Activated CD8-positive, alpha-beta memory T cell treated with anti-CD3 and anti-CD28 coated beads for 1 hour (primary cell): ENCODE data around the gene EP400.
A peak's percentile ranks its signal among the peaks of the same experiment; 100 is the strongest.
"Not testable (repeated sequence)": the region's sequence is repeated elsewhere in the genome, so short reads cannot be mapped to it uniquely, and the experiment has no call there.

ENCODE experiments used
- DNase-seq, 2 donors: peaks; one replicate each; pipeline ENCODE4 v3.0.0-alpha.2; 2020; ENCODE audit warnings: low read depth in 1 of 2; ENCODE audit errors: extremely low read depth in 1 of 2

The EP400 gene

GRCh38 chr12:132078190-132078589 lies 128.4 kb downstream of the EP400 start:
- DNase-seq: no peak

- no peak for DNase-seq
Measured at GRCh38 chr12:132079200-132079599, 129.5 kb downstream of the EP400 start.

GRCh38 chr12:132079695-132080094 lies 130.0 kb downstream of the EP400 start:
- no peak for DNase-seq

GRCh38 chr12:132080515-132080914 lies 130.8 kb downstream of the EP400 start:
- not testable (repeated sequence) for DNase-seq

- DNase-seq: no peak
Measured at GRCh38 chr12:132081423-132081822, 131.7 kb downstream of the EP400 start.

GRCh38 chr12:132083614-132083940 lies 133.8 kb downstream of the EP400 start:
- DNase-seq: no peak

GRCh38 chr12:132083941-132084620 lies 134.3 kb downstream of the EP400 start:
- DNase-seq: peak; percentile 66 to 79

- no peak for DNase-seq
Measured at GRCh38 chr12:132084621-132085290, 135.0 kb downstream of the EP400 start.

GRCh38 chr12:132085291-132085635 lies 135.5 kb downstream of the EP400 start:
- no peak for DNase-seq

GRCh38 chr12:132089407-132089910 lies 139.7 kb downstream of the EP400 start:
- no peak for DNase-seq

GRCh38 chr12:132094269-132094891 lies 144.6 kb downstream of the EP400 start:
- no peak for DNase-seq

GRCh38 chr12:132095520-132096409 lies 146.0 kb downstream of the EP400 start:
- no peak for DNase-seq

- no peak for DNase-seq
Measured at GRCh38 chr12:132099739-132100138, 150.0 kb downstream of the EP400 start.

- DNase-seq: no peak
Measured at GRCh38 chr12:132100306-132101065, 150.7 kb downstream of the EP400 start.

GRCh38 chr12:132102297-132102696 lies 152.6 kb downstream of the EP400 start:
- DNase-seq: no peak

GRCh38 chr12:132103072-132103471 lies 153.3 kb downstream of the EP400 start:
- DNase-seq: not testable (repeated sequence)

- no peak for DNase-seq
Measured at GRCh38 chr12:132103542-132104308, 154.0 kb downstream of the EP400 start.

- no peak for DNase-seq
Measured at GRCh38 chr12:132105467-132105866, 155.7 kb downstream of the EP400 start.

- DNase-seq: no peak
Measured at GRCh38 chr12:132106921-132107320, 157.2 kb downstream of the EP400 start.
